IMR-90 (cell line): ENCODE results near the gene ZNF521. TPM values are rescaled to one million over a fixed set of nuclear protein-coding genes. Genes with fewer than 3 reads are reported as not detected.

Experiments used
- ATAC-seq: fragments of 200-7000 bp; cut with Tn5 transposase; 2 replicates; pipeline ENCODE4 v1.9.1; 2020; ENCODE audit warnings: low read depth, mild to moderate bottlenecking, moderate library complexity
- BruUV-seq: library from RNA; stranded (reverse); fragments of 400-500 nt; replicated peaks from 2 replicates; lab custom pipeline; 2021; lab: Mats Ljungman, UMichigan
- CTCF ChIA-PET: fragments of 300-600 bp; formaldehyde crosslinking; extraction: SDS; loops from one replicate; lab custom pipeline; 2021; ENCODE audit warnings: antibody characterized with exemption; lab: Yijun Ruan, JAX
- POLR2A ChIA-PET: fragments of 300-600 bp; sonication (Branson Sonifier 250); formaldehyde crosslinking; loops from one replicate; lab custom pipeline; 2022; ENCODE audit warnings: antibody characterized with exemption; ENCODE audit not compliant: unreplicated experiment; lab: Charles Lee
- DNase-seq: peaks from one replicate; pipeline ENCODE4 v3.0.0; 2013
- H2AFZ ChIP-seq: replicated peaks from 2 replicates; pipeline ENCODE3; 2013; ENCODE audit warnings: low read length, mild to moderate bottlenecking; ENCODE audit not compliant: poor library complexity
- H2AK5ac ChIP-seq: 2 replicates; pipeline ENCODE4 v1.6.1; 2013; ENCODE audit warnings: low read depth, low read length, inconsistent platforms
- H2AK9ac ChIP-seq: replicated peaks from 2 replicates; pipeline ENCODE3; 2013; ENCODE audit warnings: mild to moderate bottlenecking, low read depth, low read length, moderate library complexity; ENCODE audit not compliant: poor library complexity
- H2BK120ac ChIP-seq: 2 replicates; pipeline ENCODE4 v1.6.1; 2013; ENCODE audit warnings: low read depth, low read length, inconsistent platforms
- H2BK15ac ChIP-seq: 3 replicates; pipeline ENCODE4 v1.6.1; 2013; ENCODE audit warnings: low read depth, low read length, inconsistent platforms
- H2BK20ac ChIP-seq: 2 replicates; pipeline ENCODE4 v1.6.1; 2013; ENCODE audit warnings: low read depth, mild to moderate bottlenecking, inconsistent platforms, low read length, moderate library complexity
- H2BK5ac ChIP-seq: 2 replicates; pipeline ENCODE4 v1.6.1; 2013; ENCODE audit warnings: mild to moderate bottlenecking, low read depth, low read length, inconsistent platforms; ENCODE audit not compliant: poor library complexity, severe bottlenecking
- H3K14ac ChIP-seq: replicated peaks from 2 replicates; pipeline ENCODE4 v1.6.1; 2013; ENCODE audit warnings: low read depth, low read length, inconsistent platforms
- H3K18ac ChIP-seq: 2 replicates; pipeline ENCODE4 v1.6.1; 2013; ENCODE audit warnings: low read depth, low read length, control low read depth
- H3K23ac ChIP-seq: 2 replicates; pipeline ENCODE4 v1.6.1; 2013; ENCODE audit warnings: low read depth, low read length, inconsistent platforms
- H3K27ac ChIP-seq: 2 replicates; pipeline ENCODE4 v1.5.1; 2013; ENCODE audit warnings: mild to moderate bottlenecking, control low read depth, low read length; ENCODE audit not compliant: insufficient read depth
- H3K27me3 ChIP-seq: 2 replicates; pipeline ENCODE4 v1.6.1; 2013; ENCODE audit warnings: low read length; ENCODE audit not compliant: control insufficient read depth, insufficient read depth
- H3K36me3 ChIP-seq: 2 replicates; pipeline ENCODE4 v1.6.1; 2013; ENCODE audit warnings: low read length, mixed read lengths; ENCODE audit not compliant: control insufficient read depth, insufficient read depth
- H3K4ac ChIP-seq: 2 replicates; pipeline ENCODE4 v1.6.1; 2013; ENCODE audit warnings: low read depth, low read length, inconsistent platforms
- H3K4me1 ChIP-seq: 2 replicates; pipeline ENCODE4 v1.6.1; 2013; ENCODE audit warnings: low read length, mixed read lengths; ENCODE audit not compliant: control insufficient read depth, insufficient read depth
- H3K4me2 ChIP-seq: 2 replicates; pipeline ENCODE4 v1.6.1; 2013; ENCODE audit warnings: low read depth, mild to moderate bottlenecking, control low read depth, low read length, moderate library complexity
- H3K4me3 ChIP-seq: 2 replicates; pipeline ENCODE4 v1.5.1; 2013; ENCODE audit warnings: low read depth, mild to moderate bottlenecking, control low read depth, low read length, moderate library complexity; ENCODE audit not compliant: insufficient read depth
- H3K56ac ChIP-seq: 2 replicates; pipeline ENCODE4 v1.6.1; 2013; ENCODE audit warnings: low read length, inconsistent platforms; ENCODE audit not compliant: insufficient read depth; ENCODE audit errors: extremely low read depth
- H3K79me1 ChIP-seq, 2 experiments: 2 replicates each; pipeline ENCODE4 v1.6.1; 2013; ENCODE audit warnings: low read length in 2 of 2, inconsistent platforms in 1 of 2, low read depth in 1 of 2
- H3K9ac ChIP-seq: 2 replicates; pipeline ENCODE4 v1.6.1; 2013; ENCODE audit warnings: low read depth, low read length, control low read depth
- H3K9me1 ChIP-seq: 2 replicates; pipeline ENCODE4 v1.6.1; 2013; ENCODE audit warnings: low read length, inconsistent platforms; ENCODE audit not compliant: insufficient read depth
- H3K9me3 ChIP-seq: 2 replicates; pipeline ENCODE4 v1.6.1; 2013; ENCODE audit warnings: low read length; ENCODE audit not compliant: control insufficient read depth, insufficient read depth
- H4K20me1 ChIP-seq: 2 replicates; pipeline ENCODE4 v1.6.1; 2013; ENCODE audit warnings: low read length, inconsistent platforms; ENCODE audit not compliant: insufficient read depth
- H4K5ac ChIP-seq: 2 replicates; pipeline ENCODE4 v1.6.1; 2013; ENCODE audit warnings: mild to moderate bottlenecking, low read depth, low read length, control low read depth
- H4K8ac ChIP-seq, 2 experiments: 2 replicates each; pipeline ENCODE4 v1.6.1; 2013; ENCODE audit warnings: low read depth in 2 of 2, low read length in 2 of 2, control low read depth in 1 of 2, inconsistent platforms in 1 of 2
- H4K91ac ChIP-seq: 2 replicates; pipeline ENCODE4 v1.6.1; 2013; ENCODE audit warnings: low read depth, low read length, inconsistent platforms; ENCODE audit not compliant: insufficient read depth
- CEBPB ChIP-seq: IDR thresholded peaks from 2 replicates; pipeline ENCODE4 v1.6.1; 2012; ENCODE audit warnings: low read depth, low read length, improper control_type of control experiment
- CHD1 ChIP-seq: IDR thresholded peaks from 2 replicates; pipeline ENCODE4 v1.6.1; 2012; ENCODE audit warnings: low read depth, low read length, improper control_type of control experiment
- CTCF ChIP-seq: conservative IDR thresholded peaks from 2 replicates; pipeline ENCODE4 v1.5.1; 2012; ENCODE audit warnings: mild to moderate bottlenecking, low read depth, low read length, improper control_type of control experiment
- ELK1 ChIP-seq: fragments of 150-350 bp; IDR thresholded peaks from 2 replicates; pipeline ENCODE4 v1.6.1; 2016; ENCODE audit warnings: low read depth, mild to moderate bottlenecking, low read length, moderate library complexity, borderline replicate concordance
- FOS ChIP-seq: fragments of 150-350 bp; IDR thresholded peaks from 2 replicates; pipeline ENCODE4 v1.6.1; 2016; ENCODE audit warnings: low read depth, low read length
- MAFK ChIP-seq: IDR thresholded peaks from 2 replicates; pipeline ENCODE4 v1.6.1; 2012; ENCODE audit warnings: low read depth, low read length, improper control_type of control experiment
- MAZ ChIP-seq: IDR thresholded peaks from 2 replicates; pipeline ENCODE4 v1.6.1; 2012; ENCODE audit warnings: low read depth, mild to moderate bottlenecking, low read length, improper control_type of control experiment, moderate library complexity, borderline replicate concordance
- MXI1 ChIP-seq: IDR thresholded peaks from 2 replicates; pipeline ENCODE4 v1.6.1; 2012; ENCODE audit warnings: low read depth, mild to moderate bottlenecking, low read length, moderate library complexity, borderline replicate concordance
- POLR2A ChIP-seq: IDR thresholded peaks from 2 replicates; pipeline ENCODE4 v1.6.1; 2012; ENCODE audit warnings: mild to moderate bottlenecking, low read depth, low read length
- RCOR1 ChIP-seq: IDR thresholded peaks from 2 replicates; pipeline ENCODE4 v1.6.1; 2012; ENCODE audit warnings: mild to moderate bottlenecking, low read length, improper control_type of control experiment; ENCODE audit not compliant: insufficient replicate concordance
- SMC3 ChIP-seq: fragments of 150-350 bp; IDR thresholded peaks from 2 replicates; pipeline ENCODE4 v1.6.1; 2016; ENCODE audit warnings: low read depth, mild to moderate bottlenecking, antibody characterized with exemption, low read length, moderate library complexity
- WGBS, 2 experiments: methylation state at CpG; one replicate each; pipeline versions ENCODE4 v1.1.5 to v1.1.7; 2013; ENCODE audit warnings: missing lambda C conversion rate in 2 of 2; ENCODE audit not compliant: insufficient read length in 1 of 2; ENCODE audit errors: extremely low coverage in 2 of 2; 5-methylcytosine and 5-hydroxymethylcytosine counted together
- dilution Hi-C: fragments of 300-500 bp; cut with HindIII; formaldehyde crosslinking; loops from one replicate; pipeline ENCODE4 v1.14.3; 2018; ENCODE audit warnings: low sequenced_read_pairs; ENCODE audit not compliant: unreplicated experiment
- in situ Hi-C: fragments of 300-500 bp; cut with MboI; formaldehyde crosslinking; loops from 3 replicates; pipeline ENCODE4 v1.14.3; 2019; ENCODE audit warnings: low sequenced_read_pairs, inconsistent platforms, mixed read lengths
- intact Hi-C: fragments of 100-400 bp; cut with micrococcal nuclease; formaldehyde crosslinking; loops from 2 replicates; pipeline ENCODE4 v1.10.0; 2022
- polyA plus RNA-seq, 3 experiments: library from polyadenylated mRNA; depleted of rRNA; stranded (reverse); fragments of >200 nt; gene quantifications; 2 replicates each; pipeline ENCODE4 v1.2.3, GENCODE V29; 2012; ENCODE audit warnings: low replicate concordance in 1 of 3
- total RNA-seq: library from RNA; depleted of rRNA; stranded (reverse); fragments of >200 nt; gene quantifications from 2 replicates; pipeline ENCODE4 v1.2.3, GENCODE V29; 2012

The ZNF521 gene
- total and polyA plus RNA-seq, 2 of the 4 experiments (the other 2 are of a cell fraction) = 21.5 to 59.3 TPM

- ATAC-seq (no peak), DNase-seq (no peak)
- no peaks in the 10 kb centered on the region for H3K9me1 ChIP-seq
- H3K18ac ChIP-seq = no peak overlapping the region
- no peak overlapping the region for H3K9ac ChIP-seq
- dilution Hi-C loops = no loop called here
- TF ChIP-seq CEBPB = no peak
- no peak for TF ChIP-seq MAZ
- no peak for TF ChIP-seq POLR2A
- no peak for TF ChIP-seq CHD1
- TF ChIP-seq MAFK = no peak
- no peak for TF ChIP-seq CTCF
- no peak for TF ChIP-seq ELK1
- TF ChIP-seq FOS = no peak
- no peak for TF ChIP-seq SMC3
- TF ChIP-seq RCOR1 = no peak
- TF ChIP-seq MXI1 = no peak
- H4K91ac ChIP-seq = no peak overlapping the region
- no peak overlapping the region for H2AK9ac ChIP-seq
- H3K79me1 ChIP-seq = no peaks in the 10 kb centered on the region
- H3K4me1 ChIP-seq = no peaks in the 10 kb centered on the region
- intact Hi-C loops = no loop called here
- H3K9me3 ChIP-seq = no peaks in the 10 kb centered on the region
- H3K56ac ChIP-seq = no peak overlapping the region
- no peak overlapping the region for H2BK5ac ChIP-seq
- H3K4ac ChIP-seq = no peak overlapping the region
- ChIA-PET CTCF (interaction anchor here (0.5 to 0.6 kb wide), 2 partner anchors 21 to 57 kb away, joined by 3 to 4 read pairs; no protein-coding TSS in a partner anchor), POLR2A (no interaction called here)
- no peak overlapping the region for H4K8ac ChIP-seq
- H3K36me3 ChIP-seq = no peaks in the 10 kb centered on the region
- no peak overlapping the region for H2BK15ac ChIP-seq
- no TSS peak for BruUV-seq
- H2AK5ac ChIP-seq = no peak overlapping the region
- H3K4me2 ChIP-seq = no peak overlapping the region
- no peak overlapping the region for H3K14ac ChIP-seq
- no peak overlapping the region for H4K5ac ChIP-seq
- in situ Hi-C loops = no loop called here
- no peak overlapping the region; the same call in 1 of the 2 replicates for H3K23ac ChIP-seq
- no peaks in the 10 kb centered on the region for H4K20me1 ChIP-seq
- no peak overlapping the region for H3K4me3 ChIP-seq
- no peak overlapping the region for H2AFZ ChIP-seq
- no peak overlapping the region for H2BK120ac ChIP-seq
- H3K27ac ChIP-seq = no peak overlapping the region
- no CpG with 5 or more reads among the region's 8 CpGs for WGBS, 2 experiments
- no peak overlapping the region for H2BK20ac ChIP-seq
- H3K27me3 ChIP-seq = no peaks in the 10 kb centered on the region; the same call in 1 of the 2 replicates
These were observed 332.7 kb downstream of the ZNF521 start for GRCh38 chr18:25019086-25019860.
